ENCODE measurements around the gene SERP2.

DNA sequence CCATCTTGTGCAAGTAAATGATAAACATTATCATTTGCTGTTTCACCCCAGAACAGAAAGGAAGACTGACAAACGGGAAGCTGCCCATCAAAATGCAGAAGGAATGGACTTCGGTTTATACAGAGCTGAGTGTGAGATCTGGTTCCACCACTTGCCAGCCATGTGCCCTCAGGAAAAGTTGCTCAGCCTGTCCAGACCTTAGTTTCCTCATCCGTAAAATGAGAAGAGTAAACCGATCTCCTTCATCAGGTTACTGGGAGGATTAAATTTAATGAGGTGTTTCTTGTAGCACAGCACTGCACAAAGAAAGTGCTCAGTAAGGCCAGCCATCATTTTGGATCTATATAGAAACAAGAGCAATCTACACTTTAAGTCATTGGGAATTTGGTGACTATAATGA is 36.7 kb upstream of the SERP2 start:
- TF ChIP-seq, protein P1, sequence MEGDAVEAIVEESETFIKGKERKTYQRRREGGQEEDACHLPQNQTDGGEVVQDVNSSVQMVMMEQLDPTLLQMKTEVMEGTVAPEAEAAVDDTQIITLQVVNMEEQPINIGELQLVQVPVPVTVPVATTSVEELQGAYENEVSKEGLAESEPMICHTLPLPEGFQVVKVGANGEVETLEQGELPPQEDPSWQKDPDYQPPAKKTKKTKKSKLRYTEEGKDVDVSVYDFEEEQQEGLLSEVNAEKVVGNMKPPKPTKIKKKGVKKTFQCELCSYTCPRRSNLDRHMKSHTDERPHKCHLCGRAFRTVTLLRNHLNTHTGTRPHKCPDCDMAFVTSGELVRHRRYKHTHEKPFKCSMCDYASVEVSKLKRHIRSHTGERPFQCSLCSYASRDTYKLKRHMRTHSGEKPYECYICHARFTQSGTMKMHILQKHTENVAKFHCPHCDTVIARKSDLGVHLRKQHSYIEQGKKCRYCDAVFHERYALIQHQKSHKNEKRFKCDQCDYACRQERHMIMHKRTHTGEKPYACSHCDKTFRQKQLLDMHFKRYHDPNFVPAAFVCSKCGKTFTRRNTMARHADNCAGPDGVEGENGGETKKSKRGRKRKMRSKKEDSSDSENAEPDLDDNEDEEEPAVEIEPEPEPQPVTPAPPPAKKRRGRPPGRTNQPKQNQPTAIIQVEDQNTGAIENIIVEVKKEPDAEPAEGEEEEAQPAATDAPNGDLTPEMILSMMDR (IDR thresholded peaks at IDR 0.05): no peak
- TF ChIP-seq EZH2 (IDR thresholded peaks at IDR 0.05; ENCODE audit: borderline replicate concordance, insufficient read depth, low read depth, low read length, poor library complexity, severe bottlenecking): no peak

Measured in B cell (primary cell).